OCI-LY7 (cell line): ENCODE measurements around the gene DOK4. TPM values are rescaled to one million over a fixed set of nuclear protein-coding genes. Genes with fewer than 3 reads are reported as not detected.

ENCODE experiments used
- BruUV-seq: library from RNA; stranded (reverse); fragments of 400-500 nt; replicated peaks from 2 replicates; lab custom pipeline; 2021; lab: Mats Ljungman, UMichigan
- CTCF ChIA-PET: fragments of 300-600 bp; sonication (Branson Sonifier 250); formaldehyde crosslinking; loops from one replicate; lab custom pipeline; 2022; ENCODE audit warnings: antibody characterized with exemption; ENCODE audit not compliant: unreplicated experiment; lab: Charles Lee
- POLR2A ChIA-PET: fragments of 300-600 bp; sonication (Branson Sonifier 250); formaldehyde crosslinking; loops from one replicate; lab custom pipeline; 2022; ENCODE audit warnings: antibody characterized with exemption; lab: Charles Lee
- DNase-seq: peaks from one replicate; pipeline ENCODE4 v3.0.0-alpha.2; 2015; ENCODE audit warnings: low spot score
- H2AFZ ChIP-seq: fragments of 200-600 bp; sonication (generic), shearing (Covaris generic); 2 replicates; pipeline ENCODE4 v1.6.1; 2014; ENCODE audit warnings: mild to moderate bottlenecking, antibody characterized with exemption, low read length, moderate library complexity
- H3K27ac ChIP-seq: fragments of 200-600 bp; sonication (generic); 2 replicates; pipeline ENCODE4 v1.5.1; 2014; ENCODE audit warnings: mixed run types, low read depth, mild to moderate bottlenecking, moderate library complexity, low read length, inconsistent platforms; ENCODE audit not compliant: poor library complexity, severe bottlenecking
- H3K36me3 ChIP-seq: fragments of 200-600 bp; sonication (generic); 2 replicates; pipeline ENCODE4 v1.6.1; 2014; ENCODE audit warnings: mild to moderate bottlenecking, antibody characterized with exemption, low read length, moderate library complexity, mixed read lengths; ENCODE audit not compliant: insufficient read depth
- H3K4me1 ChIP-seq: fragments of 200-600 bp; sonication (generic); 2 replicates; pipeline ENCODE4 v1.5.1; 2014; ENCODE audit warnings: mild to moderate bottlenecking, low read length; ENCODE audit not compliant: insufficient read depth, poor library complexity, severe bottlenecking
- H3K4me2 ChIP-seq: fragments of 200-600 bp; sonication (generic); 2 replicates; pipeline ENCODE4 v1.6.1; 2014; ENCODE audit warnings: mild to moderate bottlenecking, low read length
- H3K4me3 ChIP-seq: fragments of 200-600 bp; sonication (generic); 2 replicates; pipeline ENCODE4 v1.5.1; 2014; ENCODE audit warnings: mild to moderate bottlenecking, low read depth, low read length; ENCODE audit not compliant: poor library complexity, severe bottlenecking
- H3K79me2 ChIP-seq: fragments of 200-600 bp; sonication (generic); 2 replicates; pipeline ENCODE4 v1.6.1; 2016; ENCODE audit warnings: low read depth, mild to moderate bottlenecking, low read length, moderate library complexity, mixed read lengths; ENCODE audit not compliant: insufficient read depth
- H3K9me2 ChIP-seq: fragments of 200-600 bp; sonication (generic); 2 replicates; pipeline ENCODE4 v1.6.1; 2016; ENCODE audit warnings: mild to moderate bottlenecking, low read length, mixed read lengths; ENCODE audit not compliant: insufficient read depth
- H3K9me3 ChIP-seq: fragments of 200-600 bp; sonication (generic); 2 replicates; pipeline ENCODE4 v1.6.1; 2014; ENCODE audit warnings: mild to moderate bottlenecking, mixed run types, low read length, mixed read lengths
- H4K20me1 ChIP-seq: fragments of 200-600 bp; sonication (generic); 2 replicates; pipeline ENCODE4 v1.6.1; 2014; ENCODE audit warnings: mild to moderate bottlenecking, antibody characterized with exemption, low read length, moderate library complexity, mixed read lengths; ENCODE audit not compliant: insufficient read depth
- CTCF ChIP-seq: fragments of 200-600 bp; sonication (generic); conservative IDR thresholded peaks from 2 replicates; pipeline ENCODE4 v1.5.1; 2014; ENCODE audit warnings: mild to moderate bottlenecking, antibody characterized with exemption, low read length, moderate library complexity, mixed read lengths
- EZH2phosphoT487 ChIP-seq: fragments of 200-600 bp; sonication (generic); IDR thresholded peaks from 2 replicates; pipeline ENCODE4 v1.6.1; 2018; ENCODE audit warnings: low read depth, borderline replicate concordance, mild to moderate bottlenecking, mixed run types, antibody characterized with exemption, low read length, moderate library complexity, mixed read lengths
- intact Hi-C: fragments of 100-400 bp; cut with micrococcal nuclease; formaldehyde crosslinking; loops from one replicate; pipeline ENCODE4 v1.10.0; 2022; ENCODE audit not compliant: unreplicated experiment
- total RNA-seq, 2 experiments: library from RNA; depleted of rRNA in 1 of 2; stranded (reverse); fragments of >200 nt in 1 of 2; shearing (Covaris generic) in 1 of 2; gene quantifications; 2 replicates each; pipeline ENCODE4 v1.2.3, GENCODE V29; 2014 to 2022

Gene DOK4
- total RNA-seq, 2 experiments from 2014 or later, result 0.09 to 1.0 TPM

GRCh38 chr16:57423152-57423551 is 63.1 kb downstream of the DOK4 start:
- BruUV-seq, result no TSS peak
- Histone ChIP-seq H3K4me2 (no peak overlapping the region), H3K4me1 (peaks cover 9% of the 10 kb centered on the region), H4K20me1 (no peaks in the 10 kb centered on the region), H3K4me3 (no peak overlapping the region), H3K9me3 (no peaks in the 10 kb centered on the region), H3K79me2 (no peaks in the 10 kb centered on the region), H3K9me2 (no peaks in the 10 kb centered on the region), H3K27ac (no peak overlapping the region), H2AFZ (no peak overlapping the region), H3K36me3 (peaks cover 11% of the 10 kb centered on the region)
- no peak for DNase-seq
- TF ChIP-seq CTCF (no peak), EZH2phosphoT487 (no peak)
- POLR2A ChIA-PET, result no interaction called here
- intact Hi-C loops, result no loop called here
- CTCF ChIA-PET, result interaction anchor here (0.5 kb wide), 1 partner anchor 136 kb away, joined by 3 read pairs; no protein-coding TSS in a partner anchor

- no peaks in the 10 kb centered on the region for H3K9me2 ChIP-seq
- intact Hi-C loops, result no loop called here
- ChIA-PET CTCF (interaction anchor here (0.5 kb wide), 2 partner anchors 135 to 241 kb away, joined by 3 read pairs; no protein-coding TSS in a partner anchor), POLR2A (interaction anchor here (0.9 kb wide), 1 partner anchor 9 kb away, joined by 3 read pairs; no protein-coding TSS in a partner anchor)
- no peak overlapping the region for H3K4me3 ChIP-seq
- no peaks in the 10 kb centered on the region for H3K9me3 ChIP-seq
- H4K20me1 ChIP-seq, result no peaks in the 10 kb centered on the region
- TF ChIP-seq EZH2phosphoT487 (no peak), CTCF (peak; percentile 70)
- no peak overlapping the region for H2AFZ ChIP-seq
- peak; percentile 23 for DNase-seq
- no peak overlapping the region for H3K27ac ChIP-seq
- no TSS peak for BruUV-seq
- peaks cover 10% of the 10 kb centered on the region for H3K4me1 ChIP-seq
- no peaks in the 10 kb centered on the region for H3K79me2 ChIP-seq
- no peak overlapping the region for H3K4me2 ChIP-seq
- peaks cover 3% of the 10 kb centered on the region for H3K36me3 ChIP-seq
These were observed 64.0 kb downstream of the DOK4 start for GRCh38 chr16:57422026-57422944.

Other genes starting within 250 kb of the DOK4 start
- 25.4 and 26.6 TPM in 2 replicates for gene ARL2BP, start 241.2 kb downstream of the DOK4 start, total RNA-seq (2014; rRNA removed; shearing (Covaris generic))
- 31.2 and 35.7 TPM in 2 replicates for gene ARL2BP, start 241.2 kb downstream of the DOK4 start, total RNA-seq (2022)
- gene PLLP, start 201.8 kb downstream of the DOK4 start, total RNA-seq (2014; rRNA removed; shearing (Covaris generic)), result 0.08 and 0.22 TPM in 2 replicates
- gene PLLP, start 201.8 kb downstream of the DOK4 start, total RNA-seq (2022), result not detected in 2 replicates
- not detected in 2 replicates for gene CCL22, start 127.7 kb downstream of the DOK4 start, total RNA-seq (2014; rRNA removed; shearing (Covaris generic))
- gene CCL22, start 127.7 kb downstream of the DOK4 start, total RNA-seq (2022), result not detected in 2 replicates
- gene CX3CL1, start 114.0 kb downstream of the DOK4 start, total RNA-seq (2014; rRNA removed; shearing (Covaris generic)), result not detected in 2 replicates
- gene CX3CL1, start 114.0 kb downstream of the DOK4 start, total RNA-seq (2022), result not detected in 2 replicates
- gene CCL17, start 81.7 kb downstream of the DOK4 start, total RNA-seq (2014; rRNA removed; shearing (Covaris generic)), result not detected in 2 replicates
- gene CCL17, start 81.7 kb downstream of the DOK4 start, total RNA-seq (2022), result not detected in 2 replicates
- 47.7 and 72.1 TPM in 2 replicates for gene CIAPIN1, start 39.1 kb downstream of the DOK4 start, total RNA-seq (2014; rRNA removed; shearing (Covaris generic))
- 56.2 and 58.9 TPM in 2 replicates for gene CIAPIN1, start 39.1 kb downstream of the DOK4 start, total RNA-seq (2022)
- gene COQ9, start 39.0 kb downstream of the DOK4 start, total RNA-seq (2014; rRNA removed; shearing (Covaris generic)), result 30.5 and 31.3 TPM in 2 replicates
- gene COQ9, start 39.0 kb downstream of the DOK4 start, total RNA-seq (2022), result 43.9 and 45.2 TPM in 2 replicates
- 98.1 and 101 TPM in 2 replicates for gene POLR2C, start 23.8 kb downstream of the DOK4 start, total RNA-seq (2014; rRNA removed; shearing (Covaris generic))
- 51.3 and 52.3 TPM in 2 replicates for gene POLR2C, start 23.8 kb downstream of the DOK4 start, total RNA-seq (2022)
- gene CCDC102A, start 50.1 kb upstream of the DOK4 start, total RNA-seq (2014; rRNA removed; shearing (Covaris generic)), result 4.2 and 4.8 TPM in 2 replicates
- 6.7 and 7.1 TPM in 2 replicates for gene CCDC102A, start 50.1 kb upstream of the DOK4 start, total RNA-seq (2022)
- gene ADGRG5, start 56.1 kb upstream of the DOK4 start, total RNA-seq (2014; rRNA removed; shearing (Covaris generic)), result 0.39 TPM in 1 of 2 replicates, not detected in the other
- gene ADGRG5, start 56.1 kb upstream of the DOK4 start, total RNA-seq (2022), result 0.37 and 1.3 TPM in 2 replicates
- gene ADGRG1, start 142.1 kb upstream of the DOK4 start, total RNA-seq (2014; rRNA removed; shearing (Covaris generic)), result not detected in 2 replicates
- gene ADGRG1, start 142.1 kb upstream of the DOK4 start, total RNA-seq (2022), result not detected in 2 replicates
- gene ADGRG3, start 181.8 kb upstream of the DOK4 start, total RNA-seq (2014; rRNA removed; shearing (Covaris generic)), result not detected in 2 replicates
- gene ADGRG3, start 181.8 kb upstream of the DOK4 start, total RNA-seq (2022), result not detected in 2 replicates
- 0.05 and 0.44 TPM in 2 replicates for gene DRC7, start 208.3 kb upstream of the DOK4 start, total RNA-seq (2014; rRNA removed; shearing (Covaris generic))
- 0.46 and 0.55 TPM in 2 replicates for gene DRC7, start 208.3 kb upstream of the DOK4 start, total RNA-seq (2022)
- gene KATNB1, start 249.3 kb upstream of the DOK4 start, total RNA-seq (2014; rRNA removed; shearing (Covaris generic)), result 25.8 and 37.4 TPM in 2 replicates
- gene KATNB1, start 249.3 kb upstream of the DOK4 start, total RNA-seq (2022), result 43.0 and 43.5 TPM in 2 replicates